Stimulated activated CD8-positive, alpha-beta memory T cell treated with anti-CD3 and anti-CD28 coated beads, Interleukin-7, amount 100 ng/mL, for 4 hours (primary cell): ENCODE data around the gene EIF4A3.
"Not testable (repeated sequence)": the region's sequence is repeated elsewhere in the genome, so short reads cannot be mapped to it uniquely, and the experiment has no call there.

Experiments
- DNase-seq, 2 donors: peaks; one replicate each; pipeline ENCODE4 v3.0.0-alpha.2; 2020; ENCODE audit warnings: low read depth in 2 of 2

The EIF4A3 gene

GRCh38 chr17:80101011-80101945 lies 45.6 kb downstream of the EIF4A3 start, which contains the start of gene GAA:
Gene GAA, plus strand, starts transcription at chr17:80101581. Its CDS starts 3,006 bp downstream, at chr17:80104587.
- peak; percentile 66 to 87 for DNase-seq

DNA sequence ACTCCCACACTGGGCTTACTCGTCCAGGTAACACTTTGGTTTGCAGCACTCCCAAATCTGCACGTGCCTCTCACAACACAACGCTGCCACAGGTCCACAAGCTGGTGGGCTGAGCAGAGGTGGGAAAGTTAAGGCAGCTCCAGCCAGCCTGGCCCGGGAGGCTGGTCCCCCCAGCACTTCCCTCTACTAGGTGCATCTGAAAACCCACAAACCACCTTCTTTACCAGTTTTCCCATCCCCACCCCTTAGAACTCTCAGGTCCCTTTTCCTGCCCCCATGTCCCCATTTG lies 46.9 kb downstream of the EIF4A3 start:
- no peak for DNase-seq

DNA sequence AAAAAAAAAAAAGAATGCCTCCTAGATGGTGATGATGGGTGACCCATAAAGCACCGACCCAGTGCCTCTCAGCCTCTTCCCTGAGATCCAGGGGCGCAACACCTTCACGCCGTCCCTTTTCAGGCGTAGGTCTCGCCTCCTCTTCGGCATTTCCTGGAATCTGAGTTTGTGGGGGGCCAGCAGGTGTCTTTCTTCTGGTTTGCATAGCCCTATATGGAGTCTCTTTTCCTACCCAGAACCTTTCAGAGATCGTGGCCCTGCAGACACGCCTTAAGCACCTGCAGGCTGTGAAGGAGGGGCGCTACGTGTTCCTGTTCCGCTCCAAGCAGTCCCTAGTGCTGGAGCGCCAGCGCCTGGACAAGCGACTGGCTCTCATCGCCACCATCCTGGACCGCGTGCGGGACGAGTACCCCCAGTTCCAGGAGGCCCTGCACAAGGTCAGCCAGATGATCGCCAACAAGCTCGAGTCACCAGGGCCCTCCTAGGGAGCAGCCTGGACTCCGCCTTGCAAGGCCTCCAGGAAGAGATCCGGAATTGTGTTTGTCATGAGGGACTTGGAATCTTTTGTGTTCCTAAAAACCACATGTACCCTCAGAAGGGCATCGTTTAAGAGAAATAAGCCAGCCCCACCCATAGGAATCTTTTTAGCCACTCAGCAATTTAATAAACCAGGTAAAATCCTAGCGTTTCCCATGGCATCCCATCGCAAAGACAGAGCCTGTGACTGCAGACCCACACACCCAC lies 47.5 kb downstream of the EIF4A3 start:
- no peak for DNase-seq

- DNase-seq, result no peak
These were observed 48.9 kb downstream of the EIF4A3 start for GRCh38 chr17:80097844-80098691.

GRCh38 chr17:80097127-80097621 lies 49.8 kb downstream of the EIF4A3 start:
- no peak for DNase-seq

- DNase-seq, result no peak
These were observed 50.3 kb downstream of the EIF4A3 start for GRCh38 chr17:80096561-80097021.

DNA sequence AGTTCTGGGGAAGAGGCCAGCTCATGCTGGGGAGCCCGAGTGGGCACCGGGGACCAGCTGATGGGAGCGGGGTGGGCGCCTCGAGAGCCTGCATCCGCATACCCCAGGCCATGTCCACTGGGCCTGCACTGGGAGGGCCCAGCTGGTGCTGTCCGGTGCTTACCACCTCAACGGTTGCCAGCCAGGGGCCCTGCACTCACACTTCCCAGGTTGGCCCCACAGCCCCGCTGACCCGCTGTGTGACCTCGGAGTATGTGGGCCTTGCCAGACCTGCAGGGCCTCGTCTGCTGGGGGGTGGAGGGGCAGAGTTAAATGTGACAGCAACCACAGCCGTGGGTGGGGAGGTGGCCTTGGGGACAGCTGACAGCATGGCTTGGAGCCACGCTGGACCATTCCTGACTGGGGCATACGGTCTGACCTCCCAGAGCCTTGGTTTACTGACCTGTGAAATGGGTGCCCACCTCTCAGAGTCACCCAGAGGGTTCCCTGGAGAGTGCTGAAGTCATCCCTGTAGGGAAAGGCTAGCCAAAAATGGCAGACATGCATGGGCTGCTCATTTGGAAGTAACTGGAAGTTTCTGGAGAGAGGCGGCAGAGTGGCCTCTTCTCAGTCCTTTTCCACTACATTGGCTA lies 51.0 kb downstream of the EIF4A3 start:
- DNase-seq, result no peak

GRCh38 chr17:80095038-80095843 lies 51.7 kb downstream of the EIF4A3 start:
- DNase-seq, result no peak

GRCh38 chr17:80092959-80093358 lies 54.0 kb downstream of the EIF4A3 start:
- no peak for DNase-seq

DNA sequence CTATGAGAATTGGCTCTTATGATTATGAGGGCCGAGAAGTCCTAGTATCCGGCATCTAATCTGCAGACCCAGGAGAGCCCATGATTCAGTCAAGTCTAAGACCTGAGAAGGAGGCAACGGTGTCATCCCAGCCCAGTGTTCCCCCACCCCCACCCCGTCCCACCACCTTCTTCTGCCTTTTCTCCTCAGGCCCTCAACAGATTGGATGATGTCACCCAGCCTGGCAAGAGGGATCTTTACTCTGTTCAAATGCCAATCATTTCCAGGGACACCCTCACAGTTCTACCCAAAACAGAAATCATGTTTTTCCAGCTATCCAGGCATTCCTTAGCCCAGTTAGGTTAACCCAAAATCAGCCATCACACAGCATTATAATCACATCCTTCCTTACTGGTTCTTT lies 55.6 kb downstream of the EIF4A3 start:
- DNase-seq, result no peak

DNA sequence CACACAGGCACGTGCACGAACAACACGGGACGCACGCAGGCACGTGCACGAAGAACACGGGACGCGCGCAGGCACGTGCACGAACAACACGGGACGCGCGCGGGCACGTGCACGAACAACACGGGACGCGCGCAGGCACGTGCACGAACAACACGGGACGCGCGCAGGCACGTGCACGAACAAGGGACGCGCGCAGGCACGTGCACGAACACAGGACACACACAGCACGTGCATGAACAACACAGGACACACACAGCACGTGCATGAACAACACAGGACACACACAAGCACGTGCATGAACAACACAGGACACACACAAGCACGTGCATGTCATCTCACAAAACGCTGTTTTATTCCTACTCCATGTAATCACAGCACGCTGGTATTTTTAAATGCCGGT lies 56.8 kb downstream of the EIF4A3 start:
- not testable (repeated sequence) for DNase-seq

GRCh38 chr17:80089762-80090161 lies 57.2 kb downstream of the EIF4A3 start:
- DNase-seq, result no peak

DNA sequence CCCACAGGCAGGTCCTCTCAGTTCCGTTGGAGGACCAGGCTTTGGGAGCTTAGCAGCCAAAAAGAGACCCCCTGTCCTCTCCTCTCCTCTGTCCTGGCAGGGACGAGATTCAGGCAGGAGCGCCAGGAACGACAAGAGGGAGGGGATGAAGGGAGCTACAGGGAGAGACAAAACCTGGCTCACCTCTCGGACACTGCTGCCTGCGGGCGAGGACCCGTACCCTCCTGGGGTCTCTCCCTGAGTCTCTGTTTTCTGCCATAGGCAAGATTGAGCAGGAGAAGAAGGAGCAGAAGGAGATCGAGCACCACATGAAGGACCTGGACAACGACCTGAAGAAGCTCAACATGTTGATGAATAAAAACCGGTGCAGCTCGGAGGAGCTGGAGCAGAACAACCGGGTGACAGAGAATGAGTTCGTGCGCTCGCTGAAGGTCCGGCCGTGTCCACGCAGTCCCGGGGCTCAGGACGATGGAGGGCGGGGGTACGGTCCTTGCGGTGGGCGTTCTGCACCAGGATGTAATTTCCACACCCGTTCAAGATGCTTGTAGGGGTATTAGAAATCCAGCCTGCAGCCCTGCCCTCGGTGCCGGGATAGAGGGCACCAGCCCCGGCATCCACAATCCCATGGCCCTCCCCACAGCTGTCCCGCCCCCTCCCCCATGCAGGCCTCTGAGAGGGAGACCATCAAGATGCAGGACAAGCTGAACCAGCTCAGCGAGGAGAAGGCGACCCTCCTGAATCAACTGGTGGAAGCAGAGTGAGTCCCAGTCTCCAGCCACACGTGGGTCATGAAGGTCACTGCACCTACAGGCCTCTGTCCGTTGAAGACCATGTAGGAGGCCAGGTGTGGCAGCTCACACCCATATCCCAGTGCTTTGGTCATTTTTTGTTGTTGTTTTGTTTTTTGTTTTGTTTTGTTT lies 59.3 kb downstream of the EIF4A3 start:
- DNase-seq, result no peak

DNA sequence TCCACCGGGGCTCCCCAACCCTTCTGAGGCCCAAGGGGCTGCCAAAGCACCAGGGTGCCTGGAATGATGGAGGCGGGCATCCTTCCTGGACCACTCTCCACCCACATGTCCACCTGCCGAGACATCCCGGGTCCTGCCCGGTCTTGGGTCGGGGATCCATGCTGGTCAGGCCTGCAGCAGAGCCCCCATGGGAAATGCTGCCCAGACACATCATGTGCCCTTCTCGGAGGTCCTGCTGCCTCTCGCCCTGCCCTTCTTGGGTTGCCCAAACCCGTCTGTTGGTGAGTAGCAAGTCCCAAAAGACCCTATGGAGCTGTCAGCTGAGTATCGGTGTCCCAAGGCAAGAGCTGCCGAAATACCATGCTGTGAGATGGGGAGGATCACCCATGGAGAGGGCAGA lies 60.3 kb downstream of the EIF4A3 start:
- no peak for DNase-seq

DNA sequence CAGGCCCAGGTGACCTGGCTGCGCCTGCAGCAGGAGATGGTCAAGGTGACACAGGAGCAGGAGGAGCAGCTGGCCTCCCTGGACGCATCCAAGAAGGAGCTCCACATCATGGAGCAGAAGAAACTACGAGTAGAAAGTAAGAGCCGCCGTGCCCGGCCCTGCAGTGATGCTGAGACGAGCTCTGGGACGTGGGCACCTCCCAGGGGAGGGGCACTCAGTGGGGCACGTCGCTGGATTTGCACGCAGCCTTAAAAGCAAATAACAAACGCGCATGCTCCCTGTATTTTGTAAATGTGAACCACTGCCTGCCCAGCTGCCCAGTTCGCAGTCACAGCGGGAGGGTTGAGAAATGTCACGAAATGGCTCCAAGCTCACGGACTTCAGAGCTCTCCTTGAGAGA lies 60.8 kb downstream of the EIF4A3 start:
- DNase-seq, result no peak

GRCh38 chr17:80084773-80085172 lies 62.2 kb downstream of the EIF4A3 start:
- DNase-seq, result no peak
